Measurements from ENCODE around the gene ARHGEF38.

DNA sequence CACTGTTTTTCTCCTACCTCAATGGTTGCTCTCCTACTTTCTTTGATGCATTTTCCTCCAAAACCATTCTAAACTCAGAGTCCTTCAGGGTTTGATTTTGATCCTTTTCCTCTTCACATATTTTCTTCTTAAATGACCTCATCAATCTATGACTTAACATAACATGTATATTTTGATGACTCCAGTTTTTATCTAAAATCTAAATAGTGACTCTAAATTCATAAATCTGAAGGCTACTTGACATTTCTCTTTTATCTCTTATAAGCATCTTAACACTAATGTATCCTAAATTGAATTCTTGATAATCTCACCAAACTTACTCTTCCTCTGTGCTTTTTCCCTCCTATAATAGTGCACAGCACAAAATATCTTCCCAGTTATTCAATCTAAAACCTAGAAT is 4.7 kb upstream of the ARHGEF38 start:
- TF ChIP-seq POLR2AphosphoS5 (IDR thresholded peaks at IDR 0.05; ENCODE audit: borderline replicate concordance, low read depth, low read length) (no peak), EZH2 (IDR thresholded peaks at IDR 0.05) (no peak), FOXP2 (optimal IDR thresholded peaks at IDR 0.05; ENCODE audit: control extremely low read depth, extremely low read length, insufficient read depth) (no peak)
